ENCODE results near the gene DOCK3.

Gene DOCK3

GRCh38 chr3:50805321-50805720 is 130.6 kb downstream of the DOCK3 start:
- Histone ChIP-seq H3K4me2 (no peak overlapping the region), H3K4me3 (IDR thresholded peaks at IDR 0.05; ENCODE audit: insufficient read depth, low read depth, low read length) (no peak overlapping the region), H2AFZ (ENCODE audit: low read depth) (no peak overlapping the region), H3K9ac (no peak overlapping the region), H3K27ac (no peak overlapping the region), H4K20me1 (ENCODE audit: insufficient read depth) (no peaks in the 10 kb centered on the region), H3K4me1 (ENCODE audit: low read depth, poor library complexity, severe bottlenecking) (no peaks in the 10 kb centered on the region), H3K27me3 (ENCODE audit: insufficient read depth, low read depth) (no peaks in the 10 kb centered on the region), H3K36me3 (ENCODE audit: insufficient read depth) (no peaks in the 10 kb centered on the region), H3K79me2 (ENCODE audit: insufficient read depth, low read depth) (no peaks in the 10 kb centered on the region)
- TF ChIP-seq CTCF (conservative IDR thresholded peaks at IDR 0.05; ENCODE audit: low read depth, low read length), result no peak

GRCh38 chr3:50806031-50806430 is 131.3 kb downstream of the DOCK3 start:
- H3K27me3 ChIP-seq (ENCODE audit: insufficient read depth, low read depth), result no peaks in the 10 kb centered on the region
- no peak overlapping the region for H3K27ac ChIP-seq
- no peak for TF ChIP-seq CTCF (conservative IDR thresholded peaks at IDR 0.05; ENCODE audit: low read depth, low read length)
- H3K9ac ChIP-seq, result no peak overlapping the region
- H4K20me1 ChIP-seq (ENCODE audit: insufficient read depth), result no peaks in the 10 kb centered on the region
- H3K36me3 ChIP-seq (ENCODE audit: insufficient read depth), result no peaks in the 10 kb centered on the region
- H3K4me3 ChIP-seq (IDR thresholded peaks at IDR 0.05; ENCODE audit: insufficient read depth, low read depth, low read length), result no peak overlapping the region
- H3K4me1 ChIP-seq (ENCODE audit: low read depth, poor library complexity, severe bottlenecking), result no peaks in the 10 kb centered on the region
- no peak overlapping the region for H2AFZ ChIP-seq (ENCODE audit: low read depth)
- no peak overlapping the region for H3K4me2 ChIP-seq
- H3K79me2 ChIP-seq (ENCODE audit: insufficient read depth, low read depth), result no peaks in the 10 kb centered on the region

GRCh38 chr3:50806806-50807205 is 132.1 kb downstream of the DOCK3 start:
- H3K4me2 ChIP-seq, result no peak overlapping the region
- no peaks in the 10 kb centered on the region for H3K4me1 ChIP-seq (ENCODE audit: low read depth, poor library complexity, severe bottlenecking)
- H3K36me3 ChIP-seq (ENCODE audit: insufficient read depth), result no peaks in the 10 kb centered on the region
- H3K9ac ChIP-seq, result no peak overlapping the region
- H3K27ac ChIP-seq, result no peak overlapping the region
- no peaks in the 10 kb centered on the region for H3K79me2 ChIP-seq (ENCODE audit: insufficient read depth, low read depth)
- H3K4me3 ChIP-seq (IDR thresholded peaks at IDR 0.05; ENCODE audit: insufficient read depth, low read depth, low read length), result no peak overlapping the region
- H3K27me3 ChIP-seq (ENCODE audit: insufficient read depth, low read depth), result no peaks in the 10 kb centered on the region
- no peaks in the 10 kb centered on the region for H4K20me1 ChIP-seq (ENCODE audit: insufficient read depth)
- no peak for TF ChIP-seq CTCF (conservative IDR thresholded peaks at IDR 0.05; ENCODE audit: low read depth, low read length)
- H2AFZ ChIP-seq (ENCODE audit: low read depth), result no peak overlapping the region

GRCh38 chr3:50807266-50807665 is 132.5 kb downstream of the DOCK3 start:
- no peak overlapping the region for H3K4me3 ChIP-seq (IDR thresholded peaks at IDR 0.05; ENCODE audit: insufficient read depth, low read depth, low read length)
- no peak overlapping the region for H3K9ac ChIP-seq
- no peak overlapping the region for H3K27ac ChIP-seq
- no peak overlapping the region for H2AFZ ChIP-seq (ENCODE audit: low read depth)
- no peaks in the 10 kb centered on the region for H3K4me1 ChIP-seq (ENCODE audit: low read depth, poor library complexity, severe bottlenecking)
- H3K79me2 ChIP-seq (ENCODE audit: insufficient read depth, low read depth), result no peaks in the 10 kb centered on the region
- no peaks in the 10 kb centered on the region for H3K36me3 ChIP-seq (ENCODE audit: insufficient read depth)
- no peaks in the 10 kb centered on the region for H3K27me3 ChIP-seq (ENCODE audit: insufficient read depth, low read depth)
- no peak for TF ChIP-seq CTCF (conservative IDR thresholded peaks at IDR 0.05; ENCODE audit: low read depth, low read length)
- H3K4me2 ChIP-seq, result no peak overlapping the region
- no peaks in the 10 kb centered on the region for H4K20me1 ChIP-seq (ENCODE audit: insufficient read depth)

- H3K4me3 ChIP-seq (IDR thresholded peaks at IDR 0.05; ENCODE audit: insufficient read depth, low read depth, low read length), result no peak overlapping the region
- no peak overlapping the region for H3K27ac ChIP-seq
- H3K4me1 ChIP-seq (ENCODE audit: low read depth, poor library complexity, severe bottlenecking), result no peaks in the 10 kb centered on the region
- H3K79me2 ChIP-seq (ENCODE audit: insufficient read depth, low read depth), result no peaks in the 10 kb centered on the region
- no peak for TF ChIP-seq CTCF (conservative IDR thresholded peaks at IDR 0.05; ENCODE audit: low read depth, low read length)
- no peaks in the 10 kb centered on the region for H3K36me3 ChIP-seq (ENCODE audit: insufficient read depth)
- no peak overlapping the region for H3K4me2 ChIP-seq
- no peaks in the 10 kb centered on the region for H3K27me3 ChIP-seq (ENCODE audit: insufficient read depth, low read depth)
- no peaks in the 10 kb centered on the region for H4K20me1 ChIP-seq (ENCODE audit: insufficient read depth)
- no peak overlapping the region for H3K9ac ChIP-seq
- H2AFZ ChIP-seq (ENCODE audit: low read depth), result no peak overlapping the region
These were observed 137.2 kb downstream of the DOCK3 start for GRCh38 chr3:50811893-50812292.

Data from KMS-11 (cell line).